SK-N-SH (cell line): ENCODE data around the gene DAB2. TPM values are rescaled to one million over a fixed set of nuclear protein-coding genes. Genes with fewer than 3 reads are reported as not detected.

Experiments
- CTCF ChIA-PET: fragments of 300-600, 350-600 bp; formaldehyde crosslinking; extraction: SDS; loops from one replicate; lab custom pipeline; 2021; lab: Yijun Ruan, JAX
- POLR2A ChIA-PET: fragments of 350-600 bp; sonication (Branson Sonifier 250); formaldehyde crosslinking; extraction: SDS; loops from one replicate; lab custom pipeline; 2020; ENCODE audit warnings: antibody characterized with exemption, inconsistent platforms; lab: Yijun Ruan, JAX
- DNase-seq: peaks from one replicate; pipeline ENCODE4 v3.0.0; 2012
- H2AFZ ChIP-seq: fragments of 200-600 bp; sonication (generic); 2 replicates; pipeline ENCODE4 v1.8.1; 2016; ENCODE audit warnings: antibody characterized with exemption, mild to moderate bottlenecking, low read depth
- H3F3A ChIP-seq: fragments of 200-600 bp; sonication (generic); replicated peaks from 2 replicates; pipeline ENCODE3; 2016; ENCODE audit warnings: antibody characterized with exemption, mild to moderate bottlenecking; ENCODE audit not compliant: insufficient read depth
- H3K27ac ChIP-seq, 2 experiments: fragments of 200-500 bp in 1 of 2; fragments of 200-600 bp in 1 of 2; sonication (Bioruptor generic) in 1 of 2; sonication (generic), shearing (Covaris generic) in 1 of 2; 2 replicates each; pipeline versions ENCODE4 v1.5.1 to v1.6.1; 2014 to 2016; ENCODE audit warnings: low read depth in 2 of 2, inconsistent platforms in 1 of 2, low read length in 1 of 2, mild to moderate bottlenecking in 1 of 2, mixed read lengths in 1 of 2
- H3K27me3 ChIP-seq: fragments of 200-600 bp; sonication (generic), shearing (Covaris generic); 2 replicates; pipeline ENCODE4 v1.6.1; 2016; ENCODE audit warnings: mixed run types; ENCODE audit not compliant: insufficient read depth
- H3K36me3 ChIP-seq, 2 experiments: fragments of 200-500 bp in 1 of 2; fragments of 200-600 bp in 1 of 2; sonication (Bioruptor generic) in 1 of 2; sonication (generic) in 1 of 2; replicated peaks in 1 of 2; 2 replicates each; pipeline versions ENCODE3 to v1.5.1; 2014 to 2016; ENCODE audit warnings: low read length in 1 of 2, mild to moderate bottlenecking in 1 of 2; ENCODE audit not compliant: insufficient read depth in 2 of 2, control insufficient read depth in 1 of 2
- H3K4me1 ChIP-seq, 2 experiments: fragments of 200-500 bp in 1 of 2; fragments of 200-600 bp in 1 of 2; sonication (Bioruptor generic) in 1 of 2; sonication (generic), shearing (Covaris generic) in 1 of 2; 2 replicates each; pipeline versions ENCODE4 v1.5.1 to v1.6.1; 2014 to 2016; ENCODE audit warnings: low read depth in 1 of 2, low read length in 1 of 2, mixed run types in 1 of 2; ENCODE audit not compliant: insufficient read depth in 2 of 2, control insufficient read depth in 1 of 2
- H3K4me2 ChIP-seq: fragments of 200-600 bp; sonication (generic), shearing (Covaris generic); 2 replicates; pipeline ENCODE4 v1.6.1; 2017; ENCODE audit warnings: mixed run types
- H3K4me3 ChIP-seq, 2 experiments: fragments of 200-500 bp in 1 of 2; fragments of 200-600 bp in 1 of 2; sonication (Bioruptor generic) in 1 of 2; sonication (generic), shearing (Covaris generic) in 1 of 2; 2 replicates each; pipeline versions ENCODE4 v1.5.1 to v1.8.1; 2014 to 2016; ENCODE audit warnings: low read depth in 2 of 2, inconsistent platforms in 1 of 2, low read length in 1 of 2, mild to moderate bottlenecking in 1 of 2, mixed read lengths in 1 of 2, moderate library complexity in 1 of 2
- H3K79me2 ChIP-seq: fragments of 200-600 bp; sonication (generic); 2 replicates; pipeline ENCODE4 v1.8.1; 2017; ENCODE audit warnings: mild to moderate bottlenecking; ENCODE audit not compliant: insufficient read depth
- H3K9ac ChIP-seq: fragments of 200-600 bp; sonication (generic); 2 replicates; pipeline ENCODE4 v1.6.1; 2017; ENCODE audit warnings: mixed run types
- H3K9me2 ChIP-seq: fragments of 200-600 bp; sonication (generic); 2 replicates; pipeline ENCODE4 v1.6.1; 2017; ENCODE audit warnings: mixed run types
- H3K9me3 ChIP-seq: fragments of 200-600 bp; sonication (generic); 2 replicates; pipeline ENCODE4 v1.6.1; 2017; ENCODE audit warnings: mixed run types, mild to moderate bottlenecking, moderate library complexity
- H4K20me1 ChIP-seq: fragments of 200-600 bp; sonication (generic); 2 replicates; pipeline ENCODE4 v1.6.1; 2017; ENCODE audit warnings: mild to moderate bottlenecking, mixed run types; ENCODE audit not compliant: insufficient read depth
- CHD2 ChIP-seq: fragments of 150-350 bp; IDR thresholded peaks from 2 replicates; pipeline ENCODE4 v1.6.1; 2018; ENCODE audit warnings: low read length; ENCODE audit not compliant: partially characterized antibody
- ELF1 ChIP-seq: IDR thresholded peaks from 2 replicates; pipeline ENCODE4 v1.4.0; 2012
- EZH2phosphoT487 ChIP-seq: fragments of 200-600 bp; sonication (generic); IDR thresholded peaks from 2 replicates; pipeline ENCODE4 v1.6.1; 2017; ENCODE audit warnings: low read depth, mixed run types, mild to moderate bottlenecking, antibody characterized with exemption, moderate library complexity, borderline replicate concordance
- FOSL2 ChIP-seq: IDR thresholded peaks from 2 replicates; pipeline ENCODE4 v1.4.0; 2012; ENCODE audit warnings: low read depth, mild to moderate bottlenecking, moderate library complexity, borderline replicate concordance
- FOXM1 ChIP-seq: IDR thresholded peaks from 2 replicates; pipeline ENCODE4 v1.4.0; 2012; ENCODE audit warnings: low read depth, mild to moderate bottlenecking
- GATA2 ChIP-seq: sonication (generic); formaldehyde crosslinking; IDR thresholded peaks from 2 replicates; pipeline ENCODE4 v1.5.0; 2020; ENCODE audit warnings: mild to moderate bottlenecking, missing genetic modification reagents
- MEF2A ChIP-seq: IDR thresholded peaks from 2 replicates; pipeline ENCODE4 v1.4.0; 2012; ENCODE audit warnings: low read depth, borderline replicate concordance
- MXI1 ChIP-seq: IDR thresholded peaks from 2 replicates; pipeline ENCODE4 v1.6.1; 2012; ENCODE audit warnings: mild to moderate bottlenecking, low read depth, low read length, improper control_type of control experiment
- NRF1 ChIP-seq: IDR thresholded peaks from 2 replicates; pipeline ENCODE4 v1.6.1; 2012; ENCODE audit warnings: low read depth, mild to moderate bottlenecking, low read length
- POLR2AphosphoS5 ChIP-seq: IDR thresholded peaks from 2 replicates; pipeline ENCODE4 v1.6.1; 2012; ENCODE audit warnings: low read depth, low read length
- RAD21 ChIP-seq: IDR thresholded peaks from 2 replicates; pipeline ENCODE4 v1.6.1; 2012; ENCODE audit warnings: mild to moderate bottlenecking, low read length
- RCOR1 ChIP-seq: fragments of 150-350 bp; IDR thresholded peaks from 2 replicates; pipeline ENCODE4 v1.6.1; 2017; ENCODE audit warnings: antibody characterized with exemption, low read length
- RFX5 ChIP-seq: IDR thresholded peaks from 2 replicates; pipeline ENCODE4 v1.6.1; 2012; ENCODE audit warnings: mild to moderate bottlenecking, improper control_type of control experiment, low read length
- SIN3A ChIP-seq: IDR thresholded peaks from 2 replicates; pipeline ENCODE4 v1.6.1; 2012; ENCODE audit warnings: low read depth, mild to moderate bottlenecking, low read length, moderate library complexity, borderline replicate concordance
- TCF12 ChIP-seq: IDR thresholded peaks from 2 replicates; pipeline ENCODE4 v1.4.0; 2012
- TEAD4 ChIP-seq: IDR thresholded peaks from 2 replicates; pipeline ENCODE4 v1.4.0; 2012; ENCODE audit warnings: mild to moderate bottlenecking, borderline replicate concordance; ENCODE audit not compliant: insufficient read depth
- YY1 ChIP-seq: IDR thresholded peaks from 2 replicates; pipeline ENCODE4 v1.4.0; 2012; ENCODE audit warnings: low read depth, mild to moderate bottlenecking
- WGBS: methylation state at CpG from one replicate; pipeline ENCODE4 v1.1.6; 2017; ENCODE audit warnings: low lambda C conversion rate; 5-methylcytosine and 5-hydroxymethylcytosine counted together
- polyA plus RNA-seq, 3 experiments: library from polyadenylated mRNA; depleted of rRNA; stranded (reverse); fragments of >200 nt; gene quantifications; 2 replicates each; pipeline ENCODE4 v1.2.3, GENCODE V29; 2012
- TF ChIP-seq, protein P1 (sequence below): IDR thresholded peaks from 2 replicates; pipeline ENCODE4 v1.4.0; 2012; ENCODE audit warnings: low read depth, borderline replicate concordance
- TF ChIP-seq, protein P2 (sequence below): IDR thresholded peaks from 2 replicates; pipeline ENCODE4 v1.4.0; 2012; ENCODE audit warnings: low read depth
- TF ChIP-seq, protein P3 (sequence below): IDR thresholded peaks from 2 replicates; pipeline ENCODE4 v1.6.1; 2012; ENCODE audit warnings: mild to moderate bottlenecking, low read depth, low read length, moderate library complexity
- TF ChIP-seq, protein P4 (sequence below): IDR thresholded peaks from 2 replicates; pipeline ENCODE4 v1.4.0; 2012; ENCODE audit warnings: low read depth, borderline replicate concordance

The DAB2 gene
- polyA plus RNA-seq, 1 of the 3 experiments (the other 2 are of a cell fraction): 23.7 TPM

DNA sequence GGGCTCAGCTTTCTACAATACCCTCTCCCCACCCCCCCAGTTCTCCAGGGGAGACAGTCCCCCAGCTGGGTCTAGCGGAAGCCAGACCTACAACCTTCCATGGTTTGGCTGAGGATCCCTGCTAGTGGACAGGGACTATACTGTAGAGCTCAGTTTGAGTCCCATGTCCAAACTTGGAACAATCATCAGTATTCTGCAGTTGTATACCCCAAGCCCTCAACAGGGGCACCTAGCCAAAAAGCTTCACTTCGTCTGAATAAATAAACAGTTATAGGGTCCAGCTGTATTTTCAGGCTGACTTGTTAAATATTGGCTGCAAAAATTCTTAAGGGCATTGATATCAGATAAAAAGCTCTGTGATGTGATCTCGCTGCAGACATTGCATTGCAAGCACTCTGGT lies 45.1 kb downstream of the DAB2 start (continued):
- no peak for TF ChIP-seq ELF1

DNA sequence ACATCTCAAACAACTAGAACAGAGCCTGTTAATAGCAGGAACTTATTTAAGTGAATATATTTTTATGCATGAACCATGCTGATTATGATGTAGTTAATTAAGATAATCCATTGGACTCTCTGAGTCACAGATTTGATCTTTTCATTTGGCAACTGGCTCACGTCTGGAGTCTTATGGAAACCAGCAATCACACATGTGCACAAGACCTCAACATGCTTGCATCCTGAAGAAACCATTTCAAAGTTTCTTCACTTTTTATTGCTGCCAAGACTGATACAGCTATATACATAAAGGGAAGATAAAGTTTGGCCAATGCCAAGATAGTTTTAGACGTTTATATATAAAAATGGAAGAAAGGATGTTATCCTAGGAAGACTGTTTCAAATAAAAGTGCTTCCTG lies 47.2 kb downstream of the DAB2 start:
- Histone ChIP-seq H3K9me3 (no peaks in the 10 kb centered on the region), H3K4me3 (no peak overlapping the region), H3K4me2 (no peak overlapping the region), H3F3A (peaks cover under 1% of the 10 kb centered on the region), H2AFZ (no peak overlapping the region), H3K27ac (peak overlapping the region in 1 of 2 experiments; percentile 1; a peak in 1 of 4 replicates), H4K20me1 (no peaks in the 10 kb centered on the region), H3K9ac (no peak overlapping the region), H3K4me1 (no peaks in the 10 kb centered on the region), H3K9me2 (no peaks in the 10 kb centered on the region), H3K27me3 (no peaks in the 10 kb centered on the region), H3K79me2 (no peaks in the 10 kb centered on the region), H3K36me3 (peaks cover 50 to 59% of the 10 kb centered on the region in 2 experiments)
- TF ChIP-seq RAD21 (no peak), RFX5 (no peak), RCOR1 (no peak), GATA2 (CRISPR knock-in tag) (no peak), YY1 (no peak), MEF2A (no peak), MXI1 (no peak), FOSL2 (no peak), TEAD4 (no peak), EZH2phosphoT487 (no peak), CHD2 (no peak), POLR2AphosphoS5 (no peak), FOXM1 (no peak), TCF12 (no peak), NRF1 (no peak), SIN3A (no peak)
- TF ChIP-seq, protein P1, sequence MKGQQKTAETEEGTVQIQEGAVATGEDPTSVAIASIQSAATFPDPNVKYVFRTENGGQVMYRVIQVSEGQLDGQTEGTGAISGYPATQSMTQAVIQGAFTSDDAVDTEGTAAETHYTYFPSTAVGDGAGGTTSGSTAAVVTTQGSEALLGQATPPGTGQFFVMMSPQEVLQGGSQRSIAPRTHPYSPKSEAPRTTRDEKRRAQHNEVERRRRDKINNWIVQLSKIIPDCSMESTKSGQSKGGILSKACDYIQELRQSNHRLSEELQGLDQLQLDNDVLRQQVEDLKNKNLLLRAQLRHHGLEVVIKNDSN: no peak
- TF ChIP-seq, protein P2, sequence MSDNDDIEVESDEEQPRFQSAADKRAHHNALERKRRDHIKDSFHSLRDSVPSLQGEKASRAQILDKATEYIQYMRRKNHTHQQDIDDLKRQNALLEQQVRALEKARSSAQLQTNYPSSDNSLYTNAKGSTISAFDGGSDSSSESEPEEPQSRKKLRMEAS: no peak
- TF ChIP-seq, protein P3, sequence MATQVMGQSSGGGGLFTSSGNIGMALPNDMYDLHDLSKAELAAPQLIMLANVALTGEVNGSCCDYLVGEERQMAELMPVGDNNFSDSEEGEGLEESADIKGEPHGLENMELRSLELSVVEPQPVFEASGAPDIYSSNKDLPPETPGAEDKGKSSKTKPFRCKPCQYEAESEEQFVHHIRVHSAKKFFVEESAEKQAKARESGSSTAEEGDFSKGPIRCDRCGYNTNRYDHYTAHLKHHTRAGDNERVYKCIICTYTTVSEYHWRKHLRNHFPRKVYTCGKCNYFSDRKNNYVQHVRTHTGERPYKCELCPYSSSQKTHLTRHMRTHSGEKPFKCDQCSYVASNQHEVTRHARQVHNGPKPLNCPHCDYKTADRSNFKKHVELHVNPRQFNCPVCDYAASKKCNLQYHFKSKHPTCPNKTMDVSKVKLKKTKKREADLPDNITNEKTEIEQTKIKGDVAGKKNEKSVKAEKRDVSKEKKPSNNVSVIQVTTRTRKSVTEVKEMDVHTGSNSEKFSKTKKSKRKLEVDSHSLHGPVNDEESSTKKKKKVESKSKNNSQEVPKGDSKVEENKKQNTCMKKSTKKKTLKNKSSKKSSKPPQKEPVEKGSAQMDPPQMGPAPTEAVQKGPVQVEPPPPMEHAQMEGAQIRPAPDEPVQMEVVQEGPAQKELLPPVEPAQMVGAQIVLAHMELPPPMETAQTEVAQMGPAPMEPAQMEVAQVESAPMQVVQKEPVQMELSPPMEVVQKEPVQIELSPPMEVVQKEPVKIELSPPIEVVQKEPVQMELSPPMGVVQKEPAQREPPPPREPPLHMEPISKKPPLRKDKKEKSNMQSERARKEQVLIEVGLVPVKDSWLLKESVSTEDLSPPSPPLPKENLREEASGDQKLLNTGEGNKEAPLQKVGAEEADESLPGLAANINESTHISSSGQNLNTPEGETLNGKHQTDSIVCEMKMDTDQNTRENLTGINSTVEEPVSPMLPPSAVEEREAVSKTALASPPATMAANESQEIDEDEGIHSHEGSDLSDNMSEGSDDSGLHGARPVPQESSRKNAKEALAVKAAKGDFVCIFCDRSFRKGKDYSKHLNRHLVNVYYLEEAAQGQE: no peak
- TF ChIP-seq, protein P4, sequence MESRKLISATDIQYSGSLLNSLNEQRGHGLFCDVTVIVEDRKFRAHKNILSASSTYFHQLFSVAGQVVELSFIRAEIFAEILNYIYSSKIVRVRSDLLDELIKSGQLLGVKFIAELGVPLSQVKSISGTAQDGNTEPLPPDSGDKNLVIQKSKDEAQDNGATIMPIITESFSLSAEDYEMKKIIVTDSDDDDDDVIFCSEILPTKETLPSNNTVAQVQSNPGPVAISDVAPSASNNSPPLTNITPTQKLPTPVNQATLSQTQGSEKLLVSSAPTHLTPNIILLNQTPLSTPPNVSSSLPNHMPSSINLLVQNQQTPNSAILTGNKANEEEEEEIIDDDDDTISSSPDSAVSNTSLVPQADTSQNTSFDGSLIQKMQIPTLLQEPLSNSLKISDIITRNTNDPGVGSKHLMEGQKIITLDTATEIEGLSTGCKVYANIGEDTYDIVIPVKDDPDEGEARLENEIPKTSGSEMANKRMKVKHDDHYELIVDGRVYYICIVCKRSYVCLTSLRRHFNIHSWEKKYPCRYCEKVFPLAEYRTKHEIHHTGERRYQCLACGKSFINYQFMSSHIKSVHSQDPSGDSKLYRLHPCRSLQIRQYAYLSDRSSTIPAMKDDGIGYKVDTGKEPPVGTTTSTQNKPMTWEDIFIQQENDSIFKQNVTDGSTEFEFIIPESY: no peak
- no peak for DNase-seq
- CTCF ChIA-PET: interaction anchor here (0.7 to 2.3 kb wide), 4 partner anchors 12 to 187 kb away, joined by 3 to 6 read pairs (median 4); no protein-coding TSS in a partner anchor
- POLR2A ChIA-PET: no interaction called here
- 25% methylated on average over 2 of the region's 2 CpGs for WGBS
